B cell (primary cell): ENCODE data around the gene DGUOK. TPM values are rescaled to one million over a fixed set of nuclear protein-coding genes. Genes with fewer than 3 reads are reported as not detected.

Experiments used
- ATAC-seq: fragments of 200-7000 bp; cut with Tn5 transposase; one replicate; pipeline ENCODE4 v1.10.0; 2021; ENCODE audit warnings: low read depth, mild to moderate bottlenecking, moderate number of reproducible peaks, moderate library complexity
- CTCF ChIA-PET: fragments of 350-600 bp; sonication (Branson Sonifier 250); formaldehyde crosslinking; loops from one replicate; lab custom pipeline; 2021; ENCODE audit warnings: antibody characterized with exemption, inconsistent platforms; lab: Charles Lee
- POLR2A ChIA-PET: fragments of 350-600 bp; sonication (Branson Sonifier 250); formaldehyde crosslinking; loops from one replicate; lab custom pipeline; 2021; ENCODE audit warnings: antibody characterized with exemption; lab: Charles Lee
- DNase-seq: peaks from one replicate; pipeline ENCODE4 v3.0.0; 2013
- H2AFZ ChIP-seq: 2 replicates; pipeline ENCODE4 v1.6.1; 2012; ENCODE audit warnings: mild to moderate bottlenecking, low read depth, low read length; ENCODE audit not compliant: insufficient read depth, poor library complexity, severe bottlenecking
- H3K27ac ChIP-seq, 2 donors: 1 replicate in 1 of 2; 2 replicates in 1 of 2; pipeline ENCODE4 v1.5.1; 2012 to 2013; ENCODE audit warnings: low read length in 2 of 2, mild to moderate bottlenecking in 2 of 2, moderate library complexity in 1 of 2
- H3K27me3 ChIP-seq, 4 experiments: fragments of 200-600 bp in 1 of 4; sonication (generic) in 1 of 4; replicated peaks in 1 of 4; 1 replicate in 2 of 4; 2 replicates in 2 of 4; pipeline versions ENCODE4 v1.6.1 to v1.7.0; 2013 to 2016; ENCODE audit warnings: low read length in 3 of 4, mild to moderate bottlenecking in 2 of 4, mixed read lengths in 1 of 4, moderate library complexity in 1 of 4; ENCODE audit not compliant: insufficient read depth in 4 of 4, control insufficient read depth in 3 of 4; ENCODE audit errors: control extremely low read depth in 1 of 4
- H3K36me3 ChIP-seq, 2 experiments: replicated peaks in 1 of 2; 1 replicate in 1 of 2; 2 replicates in 1 of 2; pipeline versions ENCODE4 v1.6.1 to v1.7.1; 2013; ENCODE audit warnings: low read length in 1 of 2; ENCODE audit not compliant: insufficient read depth in 2 of 2, control insufficient read depth in 1 of 2; ENCODE audit errors: control extremely low read depth in 1 of 2, extremely low read depth in 1 of 2
- H3K4me1 ChIP-seq, 2 donors: fragments of 200-600 bp in 1 of 2; sonication (generic) in 1 of 2; 1 replicate in 1 of 2; 2 replicates in 1 of 2; pipeline versions ENCODE4 v1.5.1 to v1.6.1; 2013 to 2017; ENCODE audit warnings: low read length in 2 of 2; ENCODE audit not compliant: control insufficient read depth in 2 of 2, insufficient read depth in 2 of 2
- H3K4me2 ChIP-seq: replicated peaks from 2 replicates; pipeline ENCODE3; 2012; ENCODE audit warnings: mild to moderate bottlenecking, low read depth, low read length; ENCODE audit not compliant: poor library complexity, severe bottlenecking
- H3K4me3 ChIP-seq, 5 experiments: fragments of 200-600 bp in 1 of 5; sonication (generic) in 1 of 5; 1 replicate in 3 of 5; 2 replicates in 2 of 5; pipeline versions ENCODE4 v1.5.1 to v1.7.0; 2011 to 2016; ENCODE audit warnings: low read length in 4 of 5, mild to moderate bottlenecking in 4 of 5, low read depth in 2 of 5, control low read depth in 1 of 5, moderate library complexity in 1 of 5; ENCODE audit not compliant: insufficient read depth in 1 of 5; ENCODE audit errors: control extremely low read depth in 1 of 5, extremely low read depth in 1 of 5
- H3K79me2 ChIP-seq: fragments of 200-600 bp; sonication (generic); one replicate; pipeline ENCODE4 v1.6.0; 2016; ENCODE audit warnings: low read length; ENCODE audit not compliant: control insufficient read depth, insufficient read depth
- H3K9ac ChIP-seq: fragments of 200-600 bp; sonication (generic); 2 replicates; pipeline ENCODE4 v1.6.1; 2017; ENCODE audit warnings: mild to moderate bottlenecking, low read length, moderate library complexity
- H3K9me3 ChIP-seq, 3 donors: one replicate each; pipeline versions ENCODE4 v1.6.1 to v1.7.1; 2013; ENCODE audit warnings: low read length in 2 of 3; ENCODE audit not compliant: control insufficient read depth in 2 of 3, insufficient read depth in 1 of 3; ENCODE audit errors: control extremely low read depth in 1 of 3
- H4K20me1 ChIP-seq: 2 replicates; pipeline ENCODE4 v1.6.0; 2012; ENCODE audit warnings: mild to moderate bottlenecking, low read length; ENCODE audit not compliant: insufficient read depth, control insufficient read depth, poor library complexity, severe bottlenecking
- H3K27ac Mint-ChIP-seq: one replicate; pipeline ENCODE4 v1.8.0; 2021; ENCODE audit warnings: mixed read lengths
- H3K27me3 Mint-ChIP-seq: one replicate; pipeline ENCODE4 v1.8.0; 2021; ENCODE audit warnings: mixed read lengths
- H3K4me1 Mint-ChIP-seq: one replicate; pipeline ENCODE4 v1.8.0; 2021; ENCODE audit warnings: mixed read lengths
- H3K4me3 Mint-ChIP-seq: one replicate; pipeline ENCODE4 v1.8.0; 2021; ENCODE audit warnings: mixed read lengths
- H3K9me3 Mint-ChIP-seq: one replicate; pipeline ENCODE4 v1.8.0; 2022; ENCODE audit warnings: mixed read lengths; ENCODE audit not compliant: insufficient read depth
- CTCF ChIP-seq: fragments of 200-600 bp; IDR thresholded peaks from one replicate; pipeline ENCODE4 v1.8.0; 2022; ENCODE audit warnings: antibody characterized with exemption, mild to moderate bottlenecking
- EZH2 ChIP-seq: IDR thresholded peaks from 2 replicates; pipeline ENCODE4 v1.6.1; 2012; ENCODE audit warnings: borderline replicate concordance, low read depth, mild to moderate bottlenecking, moderate library complexity, low read length; ENCODE audit not compliant: insufficient read depth, poor library complexity, severe bottlenecking
- WGBS: methylation state at CpG from one replicate; pipeline ENCODE4 v1.1.5; 2013; ENCODE audit warnings: missing lambda C conversion rate; ENCODE audit not compliant: insufficient coverage; 5-methylcytosine and 5-hydroxymethylcytosine counted together
- intact Hi-C: fragments of 100-400 bp; cut with micrococcal nuclease; formaldehyde crosslinking; loops from one replicate; pipeline ENCODE4 v1.10.0; 2022
- polyA plus RNA-seq: library from polyadenylated mRNA; depleted of rRNA; stranded (reverse); fragments of >200 nt; gene quantifications from 2 replicates; pipeline ENCODE4 v1.2.3, GENCODE V29; 2012
- total RNA-seq, 2 donors: library from RNA; stranded (reverse); fragments of 120-200 nt in 1 of 2; gene quantifications; 1 replicate in 1 of 2; 2 replicates in 1 of 2; pipeline versions ENCODE4 v1.2.3 to v1.2.4, GENCODE V29; 2013 to 2022

Gene DGUOK
- total and polyA plus RNA-seq, 2 donors (not counting 1 experiment from before 2014, with no cell fraction given) = 61.7 to 81.5 TPM

- Histone ChIP-seq H3K9ac (no peak overlapping the region), H4K20me1 (peaks cover 94% of the 10 kb centered on the region), H3K4me2 (no peak overlapping the region), H3K27ac (no peak overlapping the region), H3K9me3 (no peaks in the 10 kb centered on the region), H3K36me3 (peaks cover 0 to 12% of the 10 kb centered on the region in 2 experiments), H2AFZ (no peak overlapping the region), H3K79me2 (peaks cover 88% of the 10 kb centered on the region), H3K27me3 (no peaks in the 10 kb centered on the region), H3K4me1 (peaks cover 15 to 22% of the 10 kb centered on the region in 2 donors), H3K4me3 (no peak overlapping the region)
- Mint-ChIP-seq H3K4me3 (peak overlapping the region; percentile 29), H3K27me3 (no peaks in the 10 kb centered on the region), H3K4me1 (peaks cover 65% of the 10 kb centered on the region), H3K9me3 (no peaks in the 10 kb centered on the region), H3K27ac (no peak overlapping the region)
- WGBS = 93% methylated on average over 4 of the region's 16 CpGs
- TF ChIP-seq EZH2 (no peak), CTCF (no peak)
- CTCF ChIA-PET = interaction anchor here (1.2 to 1.3 kb wide), 2 partner anchors 17 to 96 kb away, joined by 4 read pairs; no protein-coding TSS in a partner anchor
- no peak for DNase-seq
- POLR2A ChIA-PET = no interaction called here
- no peak for ATAC-seq
- intact Hi-C loops = loop anchor here (2.0 kb wide), 1 partner anchor 33 kb away; no protein-coding TSS in a partner anchor
Measured at GRCh38 chr2:74003494-74004211, 77.0 kb downstream of the DGUOK start.
